Liver (tissue), 9 donors: ENCODE results near the gene SON. TPM values are rescaled to one million over a fixed set of nuclear protein-coding genes. Genes with fewer than 3 reads are reported as not detected.

ENCODE experiments used
- DNase-seq: peaks from one replicate; pipeline ENCODE4 v3.0.0-alpha.2; 2017; ENCODE audit warnings: low spot score
- H3K27ac ChIP-seq, 2 donors: one replicate each; pipeline ENCODE4 v1.7.0; 2013; ENCODE audit warnings: inconsistent platforms in 2 of 2, low read length in 2 of 2, control low read depth in 1 of 2, low read depth in 1 of 2, mild to moderate bottlenecking in 1 of 2
- H3K27me3 ChIP-seq, 4 donors: one replicate each; pipeline versions ENCODE4 v1.6.1 to v1.7.0; 2013; ENCODE audit warnings: low read length in 3 of 4, inconsistent platforms in 1 of 4, mild to moderate bottlenecking in 1 of 4, moderate library complexity in 1 of 4; ENCODE audit not compliant: control insufficient read depth in 4 of 4, insufficient read depth in 4 of 4
- H3K36me3 ChIP-seq, 4 donors: one replicate each; pipeline versions ENCODE4 v1.6.1 to v1.7.0; 2013; ENCODE audit warnings: low read length in 3 of 4, mild to moderate bottlenecking in 3 of 4, low read depth in 1 of 4, moderate library complexity in 1 of 4; ENCODE audit not compliant: control insufficient read depth in 4 of 4, insufficient read depth in 3 of 4
- H3K4me1 ChIP-seq, 4 donors: one replicate each; pipeline versions ENCODE4 v1.6.1 to v1.7.0; 2013; ENCODE audit warnings: low read length in 3 of 4, mild to moderate bottlenecking in 3 of 4, moderate library complexity in 1 of 4; ENCODE audit not compliant: control insufficient read depth in 4 of 4, insufficient read depth in 4 of 4
- H3K4me3 ChIP-seq, 3 donors: one replicate each; pipeline versions ENCODE4 v1.6.1 to v1.7.0; 2013; ENCODE audit warnings: low read length in 3 of 3, control low read depth in 1 of 3, low read depth in 1 of 3, mild to moderate bottlenecking in 1 of 3
- H3K9ac ChIP-seq, 2 donors: one replicate each; pipeline ENCODE4 v1.7.0; 2013; ENCODE audit warnings: low read length in 2 of 2, mild to moderate bottlenecking in 2 of 2, moderate library complexity in 2 of 2, control low read depth in 1 of 2, low read depth in 1 of 2
- H3K9me3 ChIP-seq, 4 donors: one replicate each; pipeline versions ENCODE4 v1.6.1 to v1.7.0; 2013; ENCODE audit warnings: low read length in 3 of 4; ENCODE audit not compliant: control insufficient read depth in 4 of 4
- CTCF ChIP-seq: fragments of 150-350 bp; IDR thresholded peaks from 2 replicates; pipeline ENCODE4 v1.5.1; 2017; ENCODE audit warnings: improper control_type of control experiment, low read depth, low read length; ENCODE audit not compliant: missing input control
- EGR1 ChIP-seq, 2 donors: IDR thresholded peaks; 2 replicates each; pipeline ENCODE4 v1.6.1; 2016 to 2018; ENCODE audit warnings: antibody characterized with exemption in 2 of 2, low read depth in 2 of 2
- FOXA1 ChIP-seq: IDR thresholded peaks from 2 replicates; pipeline ENCODE4 v1.6.1; 2016; ENCODE audit warnings: antibody characterized with exemption
- FOXA2 ChIP-seq: IDR thresholded peaks from 2 replicates; pipeline ENCODE4 v1.6.1; 2016; ENCODE audit warnings: antibody characterized with exemption
- HNF4A ChIP-seq, 2 donors: conservative IDR thresholded peaks; 2 replicates each; pipeline ENCODE4 v1.6.1; 2016; ENCODE audit warnings: antibody characterized with exemption in 2 of 2, mild to moderate bottlenecking in 2 of 2
- HNF4G ChIP-seq: IDR thresholded peaks from 2 replicates; pipeline ENCODE4 v1.6.1; 2016; ENCODE audit warnings: antibody characterized with exemption
- JUND ChIP-seq, 2 donors: IDR thresholded peaks; 2 replicates each; pipeline ENCODE4 v1.6.1; 2016; ENCODE audit warnings: antibody characterized with exemption in 2 of 2
- MAX ChIP-seq: IDR thresholded peaks from 2 replicates; pipeline ENCODE4 v1.6.1; 2016; ENCODE audit warnings: antibody characterized with exemption
- NR2F2 ChIP-seq: IDR thresholded peaks from 2 replicates; pipeline ENCODE4 v1.6.1; 2016; ENCODE audit warnings: antibody characterized with exemption
- RAD21 ChIP-seq, 2 donors: IDR thresholded peaks; 2 replicates each; pipeline ENCODE4 v1.6.1; 2016; ENCODE audit warnings: antibody characterized with exemption in 2 of 2, mild to moderate bottlenecking in 2 of 2
- RXRA ChIP-seq, 2 donors: IDR thresholded peaks; 2 replicates each; pipeline ENCODE4 v1.6.1; 2017 to 2018; ENCODE audit warnings: antibody characterized with exemption in 2 of 2, mild to moderate bottlenecking in 1 of 2
- SP1 ChIP-seq: IDR thresholded peaks from 2 replicates; pipeline ENCODE4 v1.6.1; 2018; ENCODE audit warnings: antibody characterized with exemption, mild to moderate bottlenecking
- YY1 ChIP-seq: IDR thresholded peaks from 2 replicates; pipeline ENCODE4 v1.6.1; 2016; ENCODE audit warnings: antibody characterized with exemption, mild to moderate bottlenecking
- whole genome bisulfite sequencing: extraction: QIAGEN DNeasy Blood & Tissue Kit; methylation state at CpG from one replicate; pipeline ENCODE4 v1.1.7; 2013; 5-methylcytosine and 5-hydroxymethylcytosine counted together
- polyA plus RNA-seq, 2 donors: library from polyadenylated mRNA; stranded (reverse) in 1 of 2; unstranded in 1 of 2; fragments of 200-250 nt in 1 of 2; fragments of >200 nt in 1 of 2; fragmentation: Nextera tagmentation in 1 of 2; extraction: Ambion mirVana in 1 of 2; gene quantifications; one replicate each; pipeline versions ENCODE4 v1.2.1 to v1.2.3, GENCODE V29; 2013 to 2015
- total RNA-seq, 2 donors: library from RNA; depleted of rRNA; stranded (reverse); fragments of >200 nt; gene quantifications; one replicate each; pipeline ENCODE4 v1.2.3, GENCODE V29; 2014
- TF ChIP-seq, protein P1 (sequence below): IDR thresholded peaks from 2 replicates; pipeline ENCODE4 v1.6.1; 2016; ENCODE audit warnings: antibody characterized with exemption
- TF ChIP-seq, protein P2 (sequence below): IDR thresholded peaks from 2 replicates; pipeline ENCODE4 v1.6.1; 2016; ENCODE audit warnings: antibody characterized with exemption
- donor health status: healthy.
- donor health status: healthy.
- donor health status: healthy.
- donor health status: healthy.
- donor health status: healthy.

SON gene
- total and polyA plus RNA-seq, 4 donors: 42.7 to 264 (median 157) TPM

GRCh38 chr21:33493756-33494155 is 49.1 kb upstream of the SON start:
- no peaks in the 10 kb centered on the region for H3K36me3 ChIP-seq
- H3K9ac ChIP-seq: no peak overlapping the region
- no peak overlapping the region for H3K4me3 ChIP-seq
- no peaks in the 10 kb centered on the region for H3K9me3 ChIP-seq
- H3K27ac ChIP-seq: no peak overlapping the region
- no peaks in the 10 kb centered on the region for H3K27me3 ChIP-seq
- H3K4me1 ChIP-seq: peaks cover 0 to 11% (median 7%) of the 10 kb centered on the region in 4 donors
- no peak for TF ChIP-seq FOXA1
- TF ChIP-seq JUND (IDR thresholded peaks at IDR 0.05): no peak
- no peak for TF ChIP-seq NR2F2
- TF ChIP-seq MAX: no peak
- TF ChIP-seq RAD21 (IDR thresholded peaks at IDR 0.05): no peak
- TF ChIP-seq HNF4A (conservative IDR thresholded peaks at IDR 0.05): no peak
- no peak for DNase-seq
- 88% methylated on average over 3 of the region's 3 CpGs for WGBS

DNA sequence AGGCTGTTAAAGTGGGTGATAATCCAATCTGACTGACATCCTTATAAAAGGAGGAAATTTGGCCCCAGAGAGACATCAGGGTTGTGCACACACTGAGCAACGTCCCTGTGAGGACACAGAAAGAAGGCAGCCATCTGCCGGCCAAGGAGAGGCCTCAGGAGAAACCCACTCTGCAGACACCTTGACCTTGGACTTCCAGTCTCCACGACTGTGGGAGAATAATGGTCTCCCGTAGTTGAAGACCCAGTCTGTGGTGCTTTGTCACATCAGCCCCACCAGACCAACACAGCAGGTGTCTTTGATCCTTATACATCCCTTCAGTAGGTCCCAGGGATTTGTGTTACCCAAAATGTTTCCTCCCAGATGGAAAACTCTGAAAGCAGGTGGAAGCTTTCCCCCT is 47.1 kb upstream of the SON start:
- TF ChIP-seq, protein P1, sequence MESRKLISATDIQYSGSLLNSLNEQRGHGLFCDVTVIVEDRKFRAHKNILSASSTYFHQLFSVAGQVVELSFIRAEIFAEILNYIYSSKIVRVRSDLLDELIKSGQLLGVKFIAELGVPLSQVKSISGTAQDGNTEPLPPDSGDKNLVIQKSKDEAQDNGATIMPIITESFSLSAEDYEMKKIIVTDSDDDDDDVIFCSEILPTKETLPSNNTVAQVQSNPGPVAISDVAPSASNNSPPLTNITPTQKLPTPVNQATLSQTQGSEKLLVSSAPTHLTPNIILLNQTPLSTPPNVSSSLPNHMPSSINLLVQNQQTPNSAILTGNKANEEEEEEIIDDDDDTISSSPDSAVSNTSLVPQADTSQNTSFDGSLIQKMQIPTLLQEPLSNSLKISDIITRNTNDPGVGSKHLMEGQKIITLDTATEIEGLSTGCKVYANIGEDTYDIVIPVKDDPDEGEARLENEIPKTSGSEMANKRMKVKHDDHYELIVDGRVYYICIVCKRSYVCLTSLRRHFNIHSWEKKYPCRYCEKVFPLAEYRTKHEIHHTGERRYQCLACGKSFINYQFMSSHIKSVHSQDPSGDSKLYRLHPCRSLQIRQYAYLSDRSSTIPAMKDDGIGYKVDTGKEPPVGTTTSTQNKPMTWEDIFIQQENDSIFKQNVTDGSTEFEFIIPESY: no peak
- TF ChIP-seq HNF4G (no peak), FOXA1 (no peak), CTCF (no peak), EGR1 (IDR thresholded peaks at IDR 0.05; ENCODE audit: low read depth in 2 of 2) (no peak), RAD21 (IDR thresholded peaks at IDR 0.05) (no peak), NR2F2 (no peak), YY1 (no peak), SP1 (no peak)
- TF ChIP-seq, protein P2, sequence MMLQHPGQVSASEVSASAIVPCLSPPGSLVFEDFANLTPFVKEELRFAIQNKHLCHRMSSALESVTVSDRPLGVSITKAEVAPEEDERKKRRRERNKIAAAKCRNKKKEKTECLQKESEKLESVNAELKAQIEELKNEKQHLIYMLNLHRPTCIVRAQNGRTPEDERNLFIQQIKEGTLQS: no peak
- Histone ChIP-seq H3K9me3 (no peaks in the 10 kb centered on the region), H3K4me3 (no peak overlapping the region), H3K27me3 (no peaks in the 10 kb centered on the region), H3K27ac (no peak overlapping the region), H3K4me1 (peaks cover 0 to 9% (median 5%) of the 10 kb centered on the region in 4 donors), H3K36me3 (no peaks in the 10 kb centered on the region), H3K9ac (no peak overlapping the region)
- WGBS: 47% methylated on average over 4 of the region's 4 CpGs
- no peak for DNase-seq

GRCh38 chr21:33496345-33496744 is 46.5 kb upstream of the SON start:
- Histone ChIP-seq H3K4me1 (peaks cover 0 to 5% (median 2%) of the 10 kb centered on the region in 4 donors), H3K36me3 (no peaks in the 10 kb centered on the region), H3K27me3 (no peaks in the 10 kb centered on the region), H3K4me3 (no peak overlapping the region), H3K9ac (no peak overlapping the region), H3K27ac (no peak overlapping the region), H3K9me3 (no peaks in the 10 kb centered on the region)
- no peak for DNase-seq
- 71% methylated on average over 7 of the region's 7 CpGs for WGBS
- TF ChIP-seq FOXA2 (no peak), RXRA (IDR thresholded peaks at IDR 0.05) (no peak), NR2F2 (no peak), RAD21 (IDR thresholded peaks at IDR 0.05) (no peak), CTCF (no peak)
- TF ChIP-seq, protein P1: no peak
